Thyroid gland (tissue), 4 donors: ENCODE results near the gene SMAD3. TPM values are rescaled to one million over a fixed set of nuclear protein-coding genes. Genes with fewer than 3 reads are reported as not detected.

ENCODE experiments used
- DNase-seq, 2 donors: peaks; one replicate each; pipeline ENCODE4 v3.0.0-alpha.2; 2019
- H3K27ac ChIP-seq, 3 donors: fragments of 200-600 bp; sonication (generic); 1 replicate in 2 of 3; 2 replicates in 1 of 3; pipeline ENCODE4 v1.5.1; 2016 to 2019; ENCODE audit warnings: mild to moderate bottlenecking in 1 of 3, moderate library complexity in 1 of 3
- H3K27me3 ChIP-seq: fragments of 200-600 bp; sonication (generic); one replicate; pipeline ENCODE4 v1.5.1; 2019
- H3K36me3 ChIP-seq, 2 donors: fragments of 200-600 bp; sonication (generic); one replicate each; pipeline ENCODE4 v1.5.1; 2016 to 2019
- H3K4me1 ChIP-seq, 2 donors: fragments of 200-600 bp; sonication (generic); one replicate each; pipeline ENCODE4 v1.5.1; 2017 to 2019
- H3K4me3 ChIP-seq, 3 donors: fragments of 200-600 bp; sonication (generic); replicated peaks in 1 of 3; 1 replicate in 2 of 3; 2 replicates in 1 of 3; pipeline ENCODE4 v1.5.1; 2016; ENCODE audit warnings: mild to moderate bottlenecking in 1 of 3
- H3K9me3 ChIP-seq: fragments of 200-600 bp; sonication (generic); one replicate; pipeline ENCODE4 v1.5.1; 2017
- POLR2A ChIP-seq, 2 donors: fragments of 450-650 bp; IDR thresholded peaks; one replicate each; pipeline ENCODE4 v1.6.1; 2017; ENCODE audit warnings: antibody characterized with exemption in 2 of 2, mild to moderate bottlenecking in 2 of 2, moderate library complexity in 1 of 2
- WGBS, 2 donors: methylation state at CpG; one replicate each; pipeline ENCODE4 v1.1.5; 2017; 5-methylcytosine and 5-hydroxymethylcytosine counted together
- intact Hi-C: fragments of 100-400 bp; cut with DNase I; formaldehyde crosslinking; loops from one replicate; pipeline ENCODE4 v1.15.1; 2023
- total RNA-seq, 4 donors: library from RNA; depleted of rRNA; stranded (reverse); fragments of >200 nt; gene quantifications; one replicate each; pipeline ENCODE4 v1.2.3, GENCODE V29; 2016
- TF ChIP-seq, protein P1 (sequence below), 6 experiments: fragments of 200-600 bp in 3 of 6; fragments of 450-650 bp in 3 of 6; sonication (generic) in 3 of 6; IDR thresholded peaks; one replicate each; pipeline ENCODE4 v1.5.1; 2016 to 2019; ENCODE audit warnings: antibody characterized with exemption in 6 of 6, mild to moderate bottlenecking in 2 of 6, inconsistent platforms in 1 of 6, moderate library complexity in 1 of 6

Gene SMAD3
- total RNA-seq, 4 donors from 2014 or later: 33.6 to 66.5 (median 47.3) TPM

DNA sequence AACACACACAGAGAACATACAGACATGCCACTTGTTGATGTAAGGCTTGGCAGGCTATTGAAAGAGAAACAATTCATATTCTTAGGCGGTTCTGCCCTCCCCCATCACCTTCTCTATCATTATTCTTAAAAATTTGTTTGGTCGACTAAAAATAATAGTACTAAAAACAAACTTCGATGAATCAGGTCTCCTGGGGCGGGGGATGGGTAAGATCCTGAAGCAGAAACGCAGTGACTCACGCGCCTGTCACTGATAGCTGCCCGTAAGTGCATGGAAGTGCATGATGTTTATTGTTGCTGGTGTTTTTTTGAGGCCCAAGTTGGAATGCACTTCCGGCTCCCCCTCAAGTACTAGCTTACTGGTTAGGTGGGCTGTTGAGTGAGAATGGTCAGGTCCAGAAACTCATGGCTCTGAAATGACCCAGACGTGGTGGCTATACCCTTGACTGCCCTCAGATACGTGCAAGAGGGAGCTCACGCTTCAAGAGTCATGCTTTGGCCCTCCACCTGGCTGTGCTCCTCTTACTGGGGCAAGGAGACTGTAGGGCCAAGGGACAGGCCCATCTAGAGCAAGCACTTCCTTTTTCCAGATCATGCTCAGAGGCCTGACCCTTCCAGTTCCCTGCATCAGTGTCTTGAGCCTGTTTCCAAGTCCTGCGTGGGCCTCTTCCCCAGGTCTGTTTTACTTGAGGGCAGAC lies 10.9 kb downstream of the SMAD3 start:
- Histone ChIP-seq H3K27ac (peak overlapping the region in 2 of 3 donors; percentile 37 to 52), H3K36me3 (no peaks in the 10 kb centered on the region), H3K9me3 (no peaks in the 10 kb centered on the region), H3K4me3 (no peak overlapping the region), H3K4me1 (peaks cover 64 to 88% of the 10 kb centered on the region in 2 donors), H3K27me3 (no peaks in the 10 kb centered on the region)
- intact Hi-C loops: no loop called here
- TF ChIP-seq POLR2A (IDR thresholded peaks at IDR 0.05): no peak
- TF ChIP-seq, protein P1, sequence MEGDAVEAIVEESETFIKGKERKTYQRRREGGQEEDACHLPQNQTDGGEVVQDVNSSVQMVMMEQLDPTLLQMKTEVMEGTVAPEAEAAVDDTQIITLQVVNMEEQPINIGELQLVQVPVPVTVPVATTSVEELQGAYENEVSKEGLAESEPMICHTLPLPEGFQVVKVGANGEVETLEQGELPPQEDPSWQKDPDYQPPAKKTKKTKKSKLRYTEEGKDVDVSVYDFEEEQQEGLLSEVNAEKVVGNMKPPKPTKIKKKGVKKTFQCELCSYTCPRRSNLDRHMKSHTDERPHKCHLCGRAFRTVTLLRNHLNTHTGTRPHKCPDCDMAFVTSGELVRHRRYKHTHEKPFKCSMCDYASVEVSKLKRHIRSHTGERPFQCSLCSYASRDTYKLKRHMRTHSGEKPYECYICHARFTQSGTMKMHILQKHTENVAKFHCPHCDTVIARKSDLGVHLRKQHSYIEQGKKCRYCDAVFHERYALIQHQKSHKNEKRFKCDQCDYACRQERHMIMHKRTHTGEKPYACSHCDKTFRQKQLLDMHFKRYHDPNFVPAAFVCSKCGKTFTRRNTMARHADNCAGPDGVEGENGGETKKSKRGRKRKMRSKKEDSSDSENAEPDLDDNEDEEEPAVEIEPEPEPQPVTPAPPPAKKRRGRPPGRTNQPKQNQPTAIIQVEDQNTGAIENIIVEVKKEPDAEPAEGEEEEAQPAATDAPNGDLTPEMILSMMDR (IDR thresholded peaks at IDR 0.05): no peak
- DNase-seq: peak; percentile 41 to 43
- 55 to 65% methylated on average over 9 to 10 of the region's 13 CpGs for WGBS, 2 donors

DNA sequence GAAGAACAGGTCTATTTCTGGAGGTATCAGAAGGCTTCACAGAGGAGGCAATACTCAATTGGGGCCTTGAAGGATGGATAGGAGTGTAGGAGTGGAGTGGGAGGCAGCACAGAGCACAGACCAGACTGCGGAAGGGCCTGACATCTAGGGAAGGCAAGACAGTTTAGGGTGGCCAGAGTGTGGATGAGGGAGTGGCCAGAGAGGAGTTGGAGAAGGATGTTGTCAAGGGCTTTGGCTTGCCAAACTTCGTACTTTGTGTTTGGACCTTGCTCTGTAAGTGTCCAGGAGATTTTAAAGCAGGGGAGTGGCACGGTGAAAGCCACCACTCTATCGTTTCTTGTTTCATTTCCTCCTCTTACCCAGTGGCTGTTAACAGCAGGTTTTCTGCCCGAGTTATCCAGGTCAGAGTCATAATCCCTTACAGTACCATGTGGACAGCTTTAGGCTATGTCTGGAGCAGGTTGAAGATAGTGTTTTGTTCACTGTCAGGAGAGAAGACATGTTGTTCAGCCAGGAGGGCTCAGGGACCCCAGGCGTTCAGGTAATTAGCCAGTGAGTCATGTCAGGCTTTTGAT lies 12.3 kb downstream of the SMAD3 start:
- Histone ChIP-seq H3K27ac (peak overlapping the region in 2 of 3 donors; percentile 51 to 52), H3K4me1 (peaks cover 78 to 99% of the 10 kb centered on the region in 2 donors)

DNA sequence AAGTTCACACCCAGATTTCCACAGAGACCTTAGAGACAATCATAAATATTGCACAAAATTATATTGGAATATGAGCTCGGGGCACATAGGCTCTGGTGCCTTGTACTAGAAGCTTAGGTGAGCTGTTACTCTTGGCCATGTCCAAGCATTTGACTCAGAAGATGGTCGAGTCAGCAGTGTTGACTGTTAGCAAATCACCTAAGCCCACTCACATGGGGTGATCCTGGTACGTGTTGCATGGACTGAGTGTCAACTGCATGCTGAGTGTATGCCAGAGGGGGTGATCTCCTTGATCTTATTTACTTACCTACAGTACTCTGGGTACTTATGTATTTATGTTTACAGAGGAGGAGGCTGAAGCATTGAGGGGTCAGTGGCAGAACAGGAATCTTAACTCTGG lies 14.0 kb downstream of the SMAD3 start:
- H3K27ac ChIP-seq: peak overlapping the region in 2 of 3 donors; percentile 37 to 62
- WGBS, 2 donors: 81 to 92% methylated on average over 3 of the region's 3 CpGs
- peaks cover 84 to 97% of the 10 kb centered on the region in 2 donors for H3K4me1 ChIP-seq

More for the DNA sequence above, 12.3 kb downstream of the SMAD3 start:
- intact Hi-C loops: no loop called here
- no peak overlapping the region for H3K4me3 ChIP-seq
- no peaks in the 10 kb centered on the region for H3K27me3 ChIP-seq
- WGBS, 2 donors: 63 to 70% methylated on average over 6 of the region's 6 CpGs
- no peak for DNase-seq
- no peaks in the 10 kb centered on the region for H3K36me3 ChIP-seq
- H3K9me3 ChIP-seq: no peaks in the 10 kb centered on the region
- TF ChIP-seq POLR2A (IDR thresholded peaks at IDR 0.05): no peak
- TF ChIP-seq, protein P1 (IDR thresholded peaks at IDR 0.05): no peak

DNA sequence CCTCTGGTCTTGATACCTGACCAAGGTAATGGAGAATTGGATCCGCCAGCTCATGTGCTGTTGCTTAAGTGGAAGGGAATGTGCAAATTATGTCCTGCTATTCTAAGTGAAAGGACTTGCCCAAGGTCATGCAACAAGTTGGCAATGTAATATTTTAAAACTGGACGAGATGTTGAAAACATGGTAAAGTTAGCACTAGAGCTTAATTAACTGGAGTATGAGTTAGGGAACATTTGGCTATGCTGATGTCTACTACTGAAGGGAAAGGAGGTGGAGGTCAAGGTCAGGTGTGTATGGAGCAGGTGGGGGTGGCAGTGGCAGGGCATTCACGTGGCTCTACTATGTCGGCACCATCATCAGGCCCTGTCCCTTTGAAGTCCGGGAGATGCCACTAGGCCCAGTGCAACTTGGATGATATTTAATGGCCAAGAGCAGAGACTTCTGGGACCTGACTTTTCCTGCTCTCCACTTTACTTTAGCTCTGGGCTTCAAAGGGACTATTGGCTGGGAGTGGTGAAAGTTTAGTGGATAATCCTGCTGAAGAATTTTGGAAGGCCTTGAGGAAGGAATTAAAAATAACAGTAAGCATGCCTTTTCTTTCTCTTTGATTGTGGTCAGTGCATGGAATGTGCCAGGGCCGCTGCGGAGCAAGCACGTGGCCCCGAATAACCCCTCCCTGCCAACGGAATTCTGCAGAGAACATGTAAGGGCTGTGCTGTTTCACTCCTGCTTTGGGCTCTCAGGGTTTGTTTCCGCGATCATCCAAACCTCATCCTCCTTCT lies 14.9 kb downstream of the SMAD3 start:
- WGBS, 2 donors: 41 to 47% methylated on average over 12 of the region's 12 CpGs
- Histone ChIP-seq H3K9me3 (no peaks in the 10 kb centered on the region), H3K4me3 (no peak overlapping the region), H3K4me1 (peaks cover 84 to 97% of the 10 kb centered on the region in 2 donors), H3K27ac (peak overlapping the region; percentile 62 to 71 (median 65)), H3K27me3 (no peaks in the 10 kb centered on the region), H3K36me3 (no peaks in the 10 kb centered on the region)
- peak in 1 of 2 donors; percentile 21 for TF ChIP-seq POLR2A (IDR thresholded peaks at IDR 0.05)
- TF ChIP-seq, protein P1 (IDR thresholded peaks at IDR 0.05): no peak
- intact Hi-C loops: no loop called here
- DNase-seq: peak; percentile 76 to 80

More for the DNA sequence above, 14.0 kb downstream of the SMAD3 start:
- Histone ChIP-seq H3K4me3 (no peak overlapping the region), H3K27me3 (no peaks in the 10 kb centered on the region), H3K36me3 (no peaks in the 10 kb centered on the region), H3K9me3 (no peaks in the 10 kb centered on the region)
- DNase-seq: no peak
- intact Hi-C loops: no loop called here
- no peak for TF ChIP-seq POLR2A (IDR thresholded peaks at IDR 0.05)
- TF ChIP-seq, protein P1 (IDR thresholded peaks at IDR 0.05): no peak
